ENCODE results near the gene STAP2.

The STAP2 gene

GRCh38 chr19:4374498-4375163, 36.0 kb upstream of the STAP2 start:
- no peak overlapping the region for H3K4me3 ChIP-seq (ENCODE audit: low read depth, low read length)
- H3K27me3 ChIP-seq (ENCODE audit: insufficient read depth, low read depth, severe bottlenecking) = no peaks in the 10 kb centered on the region
- H3K36me3 ChIP-seq = no peaks in the 10 kb centered on the region
- no peak for DNase-seq
- no peak for TF ChIP-seq CTCF (IDR thresholded peaks at IDR 0.05; ENCODE audit: low read depth, low read length)
- no peak overlapping the region for H3K27ac ChIP-seq
- H3K9me3 ChIP-seq (ENCODE audit: severe bottlenecking) = no peaks in the 10 kb centered on the region

DNA sequence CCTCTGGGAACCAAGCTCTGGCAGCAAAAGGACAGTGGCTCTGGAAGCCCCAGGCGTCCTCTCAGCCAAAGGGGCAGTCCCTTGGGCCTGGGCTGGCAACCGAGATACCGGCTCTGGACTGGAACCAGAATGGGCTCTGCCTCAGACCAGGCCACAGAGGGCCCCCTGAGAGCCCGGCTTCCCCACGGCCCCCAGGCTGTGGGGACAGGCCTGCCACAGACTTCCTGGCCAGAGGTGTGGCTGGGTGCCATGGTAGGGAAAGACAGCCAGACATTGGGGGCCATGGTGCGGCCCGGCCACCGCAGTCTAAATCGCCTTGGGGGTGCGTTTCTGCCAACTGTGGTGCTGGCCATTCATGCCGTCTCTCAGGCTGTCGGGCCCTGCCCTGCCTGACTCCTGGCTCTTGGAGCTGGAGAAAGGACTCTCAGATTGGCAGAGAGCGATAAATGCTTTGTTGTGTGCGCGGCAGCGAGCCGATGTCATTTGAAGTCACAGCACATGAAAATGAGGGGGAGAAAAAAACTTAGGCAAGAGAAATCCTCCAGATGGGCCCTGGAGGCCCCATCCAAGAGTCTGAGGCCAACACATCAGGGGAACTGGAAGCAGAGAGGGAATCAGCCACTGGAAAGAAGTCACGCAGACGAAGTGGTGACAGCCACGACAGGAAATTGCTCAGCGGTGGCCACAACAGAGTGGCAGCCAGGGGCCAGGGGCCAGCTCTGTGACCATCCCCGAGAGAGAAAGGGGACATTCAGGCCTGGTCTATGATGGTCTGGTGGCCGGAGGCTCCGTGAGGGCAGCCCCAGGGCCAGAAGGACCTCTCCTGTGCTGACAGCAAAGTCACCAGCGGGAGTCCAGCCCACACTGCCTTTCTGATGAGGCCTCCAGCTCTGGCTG, 35.2 kb upstream of the STAP2 start:
- Histone ChIP-seq H3K4me3 (ENCODE audit: low read depth, low read length) (no peak overlapping the region), H3K9me3 (ENCODE audit: severe bottlenecking) (no peaks in the 10 kb centered on the region), H3K27me3 (ENCODE audit: insufficient read depth, low read depth, severe bottlenecking) (no peaks in the 10 kb centered on the region), H3K27ac (no peak overlapping the region), H3K36me3 (no peaks in the 10 kb centered on the region)
- no peak for DNase-seq
- TF ChIP-seq CTCF (IDR thresholded peaks at IDR 0.05; ENCODE audit: low read depth, low read length) = no peak

- Histone ChIP-seq H3K9me3 (ENCODE audit: severe bottlenecking) (no peaks in the 10 kb centered on the region), H3K27ac (no peak overlapping the region), H3K27me3 (ENCODE audit: insufficient read depth, low read depth, severe bottlenecking) (no peaks in the 10 kb centered on the region), H3K4me3 (ENCODE audit: low read depth, low read length) (no peak overlapping the region), H3K36me3 (peaks cover 4% of the 10 kb centered on the region; the same call in 1 of the 2 replicates)
- no peak for DNase-seq
- no peak for TF ChIP-seq CTCF (IDR thresholded peaks at IDR 0.05; ENCODE audit: low read depth, low read length)
Observed at GRCh38 chr19:4373013-4373367, 34.4 kb upstream of the STAP2 start.

- TF ChIP-seq CTCF (IDR thresholded peaks at IDR 0.05; ENCODE audit: low read depth, low read length) = no peak
- Histone ChIP-seq H3K9me3 (ENCODE audit: severe bottlenecking) (no peaks in the 10 kb centered on the region), H3K36me3 (peaks cover 8% of the 10 kb centered on the region; the same call in 1 of the 2 replicates), H3K27me3 (ENCODE audit: insufficient read depth, low read depth, severe bottlenecking) (no peaks in the 10 kb centered on the region), H3K27ac (no peak overlapping the region), H3K4me3 (ENCODE audit: low read depth, low read length) (no peak overlapping the region)
- DNase-seq = no peak
Observed at GRCh38 chr19:4372165-4373012, 33.8 kb upstream of the STAP2 start.

GRCh38 chr19:4371247-4372164, 32.9 kb upstream of the STAP2 start:
- no peak for DNase-seq
- no peaks in the 10 kb centered on the region for H3K9me3 ChIP-seq (ENCODE audit: severe bottlenecking)
- H3K36me3 ChIP-seq = peaks cover 12% of the 10 kb centered on the region; the same call in 1 of the 2 replicates
- no peak for TF ChIP-seq CTCF (IDR thresholded peaks at IDR 0.05; ENCODE audit: low read depth, low read length)
- H3K27ac ChIP-seq = no peak overlapping the region
- no peak overlapping the region for H3K4me3 ChIP-seq (ENCODE audit: low read depth, low read length)
- H3K27me3 ChIP-seq (ENCODE audit: insufficient read depth, low read depth, severe bottlenecking) = no peaks in the 10 kb centered on the region
